ENCODE results near the gene PSMD2.

Gene PSMD2

GRCh38 chr3:184341925-184342324 lies 42.9 kb downstream of the PSMD2 start:
- DNase-seq (ENCODE audit: low read depth) = no peak
- TF ChIP-seq CTCF (conservative IDR thresholded peaks at IDR 0.05; ENCODE audit: low read depth, low read length) = no peak
- no peak overlapping the region for H3K4me3 ChIP-seq (ENCODE audit: low read depth, low read length)

GRCh38 chr3:184343200-184343876 lies 44.3 kb downstream of the PSMD2 start:
- TF ChIP-seq CTCF (conservative IDR thresholded peaks at IDR 0.05; ENCODE audit: low read depth, low read length) = no peak
- DNase-seq (ENCODE audit: low read depth) = peak; percentile 70
- H3K4me3 ChIP-seq (ENCODE audit: low read depth, low read length) = no peak overlapping the region

- no peak overlapping the region for H3K4me3 ChIP-seq (ENCODE audit: low read depth, low read length)
- TF ChIP-seq CTCF (conservative IDR thresholded peaks at IDR 0.05; ENCODE audit: low read depth, low read length) = no peak
Observed at GRCh38 chr3:184344579-184345316, 45.7 kb downstream of the PSMD2 start.

GRCh38 chr3:184345317-184346144 lies 46.5 kb downstream of the PSMD2 start:
- peak; percentile 65 for TF ChIP-seq CTCF (conservative IDR thresholded peaks at IDR 0.05; ENCODE audit: low read depth, low read length)
- DNase-seq (ENCODE audit: low read depth) = peak; percentile 63
- no peak overlapping the region for H3K4me3 ChIP-seq (ENCODE audit: low read depth, low read length)

More at GRCh38 chr3:184344579-184345316, 45.7 kb downstream of the PSMD2 start:
- DNase-seq (ENCODE audit: low read depth) = no peak

GRCh38 chr3:184346480-184347190 lies 47.6 kb downstream of the PSMD2 start:
- DNase-seq (ENCODE audit: low read depth) = no peak
- no peak for TF ChIP-seq CTCF (conservative IDR thresholded peaks at IDR 0.05; ENCODE audit: low read depth, low read length)

GRCh38 chr3:184347321-184348056 lies 48.4 kb downstream of the PSMD2 start:
- peak; percentile 66 for DNase-seq (ENCODE audit: low read depth)
- no peak for TF ChIP-seq CTCF (conservative IDR thresholded peaks at IDR 0.05; ENCODE audit: low read depth, low read length)
- no peak overlapping the region for H3K4me3 ChIP-seq (ENCODE audit: low read depth, low read length)

More at GRCh38 chr3:184346480-184347190, 47.6 kb downstream of the PSMD2 start:
- no peak overlapping the region for H3K4me3 ChIP-seq (ENCODE audit: low read depth, low read length)
